ENCODE data around the gene GHSR.

GHSR gene

DNA sequence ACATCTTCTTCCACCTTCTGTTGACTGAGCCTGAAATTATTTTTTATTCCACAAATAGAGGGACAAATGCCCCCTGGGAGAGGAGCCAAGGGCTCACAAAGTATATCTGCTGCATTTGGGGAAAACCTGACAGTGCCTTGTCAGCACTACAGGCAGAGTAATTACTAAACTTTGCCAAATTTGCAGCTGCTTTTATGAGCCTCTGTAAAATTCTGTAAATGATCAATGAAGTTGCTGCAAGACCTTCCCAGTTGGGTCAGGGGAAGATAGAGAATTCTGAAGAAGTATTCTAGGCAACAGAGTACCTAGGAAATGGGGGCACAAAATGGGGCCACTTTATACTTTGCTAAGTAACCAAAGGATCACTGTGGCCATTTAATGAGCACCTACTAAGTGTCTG lies 10.5 kb downstream of the GHSR start:
- no peak for DNase-seq

DNA sequence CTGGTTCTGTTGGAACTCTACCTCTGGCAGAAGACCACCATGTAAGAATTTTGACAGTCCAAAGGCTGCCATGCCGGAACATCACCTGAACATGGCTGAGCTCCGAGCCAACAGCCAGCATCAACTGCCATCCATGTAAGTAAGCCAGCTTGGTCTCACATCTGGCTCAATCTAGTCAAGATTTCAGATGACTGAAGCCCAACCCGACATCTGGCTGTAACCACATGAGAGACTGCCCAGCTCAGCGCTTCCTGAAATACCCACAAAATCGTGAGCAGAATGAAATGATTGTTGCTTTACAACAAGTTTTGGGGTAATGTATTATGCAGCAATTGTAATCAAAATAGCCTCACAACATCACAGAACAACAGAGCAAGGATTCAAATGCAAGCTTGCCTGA lies 32.9 kb downstream of the GHSR start:
- DNase-seq, result no peak

DNA sequence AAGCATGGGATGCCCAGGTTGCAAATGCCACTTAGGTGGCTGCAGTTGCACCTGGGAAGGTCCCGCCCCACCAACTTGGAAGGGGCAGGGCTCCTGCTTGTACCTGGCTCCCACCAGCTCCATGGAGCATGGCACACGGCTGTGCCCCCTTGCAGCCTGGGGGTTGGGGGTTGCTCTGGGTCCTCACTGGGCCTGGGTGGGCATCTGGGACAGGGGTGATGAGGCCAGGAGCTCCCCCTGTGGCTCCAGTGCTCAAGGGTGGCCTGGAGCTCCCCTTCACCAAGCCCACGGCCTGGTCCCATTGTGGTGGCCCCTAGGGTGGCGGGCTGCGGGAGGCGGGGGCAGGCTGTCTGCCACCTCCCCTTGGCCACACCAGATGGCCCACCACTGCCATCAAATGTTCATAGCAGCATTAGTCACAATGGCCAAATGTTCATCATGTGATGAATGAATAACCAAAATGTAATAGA lies 36.7 kb downstream of the GHSR start:
- DNase-seq, result no peak

DNA sequence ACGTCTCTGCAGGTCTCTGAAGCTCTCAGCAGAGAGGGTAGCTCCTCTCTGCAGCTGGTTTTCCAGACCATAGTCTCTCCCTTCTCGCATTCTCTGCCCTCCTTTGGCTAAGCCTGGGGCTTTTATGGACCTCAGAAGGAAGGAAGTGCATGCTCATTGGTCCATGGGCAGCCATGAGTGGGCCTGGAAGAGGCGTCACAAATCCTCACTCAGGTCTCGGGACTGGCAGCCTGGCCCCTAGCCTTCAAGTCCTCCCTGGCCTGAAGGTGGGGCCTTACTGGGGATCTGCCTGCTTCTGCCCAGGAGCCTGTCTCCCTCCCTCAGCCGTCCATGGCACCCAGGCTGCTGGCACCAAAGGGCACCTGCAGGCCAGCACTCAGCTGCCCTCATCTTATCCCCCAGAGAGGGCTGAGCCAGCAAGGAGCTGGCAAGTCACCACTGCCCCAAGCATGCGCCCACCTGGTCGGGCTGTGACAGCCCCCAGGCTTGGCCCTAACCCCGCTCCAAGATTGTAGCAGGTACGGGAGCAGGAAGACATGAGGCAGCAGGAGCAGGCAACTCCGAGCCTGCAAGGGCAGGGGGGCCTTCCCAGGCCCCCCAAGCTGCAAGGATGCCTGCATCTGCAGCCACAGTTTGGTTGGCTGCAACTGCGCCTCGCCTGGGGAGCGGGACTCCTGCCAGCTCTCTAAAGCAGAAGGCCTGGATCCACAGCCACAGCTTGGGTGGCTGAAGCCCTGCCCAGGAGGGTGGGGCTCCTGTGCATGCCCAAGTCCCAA lies 37.4 kb downstream of the GHSR start:
- no peak for DNase-seq

DNA sequence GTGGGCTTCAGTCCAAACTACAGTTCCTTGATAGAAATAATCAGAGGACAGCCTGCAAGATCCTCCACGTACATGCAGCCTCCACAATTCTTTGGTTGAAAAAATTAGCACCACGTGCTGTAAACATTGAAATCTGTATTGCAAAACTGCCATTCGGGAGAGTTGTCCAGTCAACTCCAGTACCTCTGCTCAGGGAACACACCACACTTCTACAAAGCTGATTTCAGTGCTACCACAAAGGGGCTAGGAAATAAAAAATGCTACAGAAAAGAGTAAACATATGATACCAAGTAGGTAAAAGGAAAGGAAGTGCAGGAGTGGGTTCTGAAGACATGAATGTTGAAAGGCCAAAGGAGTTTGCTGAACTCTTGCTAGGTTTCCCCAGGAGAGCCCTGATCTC lies 40.4 kb downstream of the GHSR start:
- DNase-seq, result no peak

DNA sequence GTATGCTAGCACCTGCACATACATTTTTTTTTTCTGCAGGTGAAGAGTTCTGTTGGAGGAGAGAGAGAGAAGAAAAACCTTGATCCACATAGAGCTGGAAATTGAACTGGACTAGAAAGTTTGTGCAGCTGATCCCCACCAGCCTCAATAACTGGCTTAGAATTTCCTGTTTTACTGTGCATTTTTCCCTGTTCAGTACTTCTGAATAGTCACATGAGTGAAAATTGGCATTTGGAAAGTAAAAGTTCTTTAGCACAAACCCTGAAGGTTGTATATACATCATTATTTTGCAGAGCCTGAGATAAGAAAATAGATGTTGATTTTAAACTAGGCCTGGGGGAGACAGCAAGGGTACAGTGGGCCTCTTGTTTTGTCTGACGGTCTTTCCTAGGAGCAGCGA lies 42.3 kb downstream of the GHSR start:
- DNase-seq, result no peak

DNA sequence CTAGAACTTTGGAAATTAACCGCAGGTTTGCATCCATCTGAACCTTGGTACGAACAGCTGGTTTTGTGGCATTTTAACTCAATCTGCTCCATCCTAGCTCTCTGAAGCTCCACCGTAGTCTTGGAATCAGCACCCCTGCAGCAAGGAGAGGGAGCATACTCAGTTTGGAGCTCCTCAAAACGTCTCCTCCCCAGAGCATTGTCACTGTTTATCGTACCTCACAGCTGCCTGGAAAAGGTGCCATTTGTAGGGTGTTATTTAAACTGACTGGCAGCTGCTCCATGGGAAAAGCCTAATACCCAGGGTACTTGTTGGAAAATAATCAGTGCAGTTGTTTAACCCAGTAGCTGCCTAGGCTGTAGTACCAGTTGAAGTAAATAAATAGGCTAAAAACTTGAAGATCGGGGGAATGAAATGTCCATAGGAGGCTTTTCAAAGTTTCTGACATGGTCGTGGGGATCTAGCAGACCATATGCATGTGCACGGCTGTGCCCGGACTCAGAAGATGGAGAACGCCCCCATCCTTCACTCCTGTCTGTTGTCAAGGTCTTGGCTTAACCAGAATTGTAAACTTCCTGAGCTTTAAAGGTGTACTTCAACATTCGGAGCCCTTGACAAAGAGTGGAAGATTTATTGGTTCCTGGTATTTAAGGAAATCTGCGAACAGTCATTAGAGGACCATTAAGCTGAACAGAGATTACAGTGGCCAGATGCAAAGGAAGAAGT lies 43.9 kb downstream of the GHSR start:
- peak in 1 of 2 experiments; percentile 22 for DNase-seq

DNA sequence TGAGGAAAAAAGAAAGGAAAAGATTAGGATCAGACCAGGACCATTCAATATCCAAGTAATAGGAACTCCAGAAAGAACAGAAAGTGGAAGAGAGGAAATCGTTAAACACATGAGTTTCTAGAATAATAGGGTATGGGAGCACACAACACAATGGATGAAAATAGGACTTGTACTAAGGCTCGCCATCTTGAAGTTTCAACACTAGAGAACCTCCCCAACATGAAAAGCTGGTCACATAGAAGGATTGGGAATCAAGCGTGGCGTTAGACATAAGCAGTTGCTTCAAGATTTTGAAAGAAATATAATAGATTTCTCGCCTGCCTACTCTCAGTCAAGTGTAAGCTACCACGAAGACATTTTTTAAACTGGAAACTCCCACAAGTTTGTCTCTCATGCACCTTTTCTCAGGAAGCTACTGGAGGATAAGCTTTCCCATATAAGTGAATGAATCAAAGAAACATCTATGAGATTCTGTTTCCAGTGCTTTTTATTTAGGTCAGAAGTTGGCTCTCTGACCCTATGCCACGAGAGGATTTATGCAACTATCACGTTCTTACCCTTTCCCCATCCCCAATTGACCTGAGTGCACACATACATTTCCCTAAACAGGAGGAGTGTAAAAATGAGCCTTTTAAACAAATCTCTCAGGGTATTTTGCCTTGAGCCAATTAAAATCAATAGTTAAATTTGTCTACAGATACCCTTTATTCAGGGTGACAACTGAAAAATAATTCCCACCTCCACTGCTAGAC lies 45.2 kb downstream of the GHSR start:
- DNase-seq, result no peak

DNA sequence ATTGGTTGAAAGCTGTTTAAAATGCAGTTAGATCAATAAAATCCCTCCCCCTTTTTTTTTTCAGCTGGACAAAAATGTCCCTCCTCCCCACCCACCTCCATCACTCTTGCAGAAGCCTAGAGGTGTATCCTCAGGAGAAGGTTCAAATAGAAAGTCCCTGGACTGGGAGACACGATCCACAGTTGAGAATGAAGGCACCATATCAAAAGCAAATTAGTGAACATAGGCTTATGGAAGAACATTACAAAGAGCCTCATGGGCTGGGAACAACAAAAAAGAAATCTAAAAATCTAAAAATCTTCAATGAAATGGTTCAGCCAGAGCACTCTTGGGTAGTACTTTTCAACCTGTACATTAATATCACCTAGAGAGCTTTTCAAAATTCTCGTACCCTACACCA lies 46.2 kb downstream of the GHSR start:
- DNase-seq, result no peak

DNA sequence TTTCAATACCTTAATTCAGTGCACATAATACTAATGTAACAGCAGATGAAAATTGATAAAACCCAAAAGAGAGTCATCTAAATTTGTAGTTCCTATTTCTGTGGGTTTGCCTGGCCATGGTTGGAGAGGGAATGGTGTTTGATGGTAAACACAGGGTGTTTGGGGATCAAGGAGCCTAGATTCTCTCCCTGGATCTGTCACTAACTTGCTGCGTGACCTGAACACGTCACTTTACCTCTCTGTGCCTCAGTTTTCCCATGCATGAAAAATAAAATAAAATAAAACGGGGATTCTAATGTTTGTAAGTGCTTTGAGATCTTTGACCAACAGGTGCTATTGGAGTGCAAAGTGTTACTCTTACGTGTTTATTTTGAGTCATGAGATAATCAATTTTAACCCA lies 49.8 kb downstream of the GHSR start:
- DNase-seq, result no peak

DNA sequence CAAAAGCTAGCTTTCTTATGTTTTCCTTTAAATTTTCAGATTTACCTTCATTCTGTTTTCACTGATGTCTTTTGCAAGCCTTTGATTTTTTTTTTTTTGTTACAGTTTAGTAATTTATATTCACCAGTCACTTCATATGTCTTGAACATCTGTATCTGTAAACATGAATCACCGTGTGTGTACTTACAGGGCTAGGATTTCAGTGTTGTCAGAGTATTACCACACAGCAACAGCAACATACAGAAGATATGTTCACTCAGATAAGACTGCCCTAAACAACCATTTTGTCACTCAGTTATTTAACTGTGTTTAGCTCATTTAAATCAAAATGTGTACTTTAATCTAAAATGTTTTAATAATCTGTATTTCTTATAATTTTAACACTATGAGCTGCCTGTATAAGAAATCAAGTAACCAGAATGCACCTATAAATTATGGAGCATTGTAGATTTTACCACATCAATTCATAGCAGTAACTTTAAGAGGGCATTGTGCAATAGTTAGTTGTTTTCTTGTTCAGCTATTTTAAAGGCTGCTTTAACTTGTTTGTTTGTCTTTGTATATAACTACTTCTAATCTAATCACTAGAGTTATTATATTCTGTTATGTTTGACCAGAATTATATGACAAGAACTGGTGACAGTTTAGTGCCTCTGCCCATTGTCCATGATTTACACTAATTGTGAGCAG lies 50.4 kb downstream of the GHSR start:
- DNase-seq, result no peak

DNA sequence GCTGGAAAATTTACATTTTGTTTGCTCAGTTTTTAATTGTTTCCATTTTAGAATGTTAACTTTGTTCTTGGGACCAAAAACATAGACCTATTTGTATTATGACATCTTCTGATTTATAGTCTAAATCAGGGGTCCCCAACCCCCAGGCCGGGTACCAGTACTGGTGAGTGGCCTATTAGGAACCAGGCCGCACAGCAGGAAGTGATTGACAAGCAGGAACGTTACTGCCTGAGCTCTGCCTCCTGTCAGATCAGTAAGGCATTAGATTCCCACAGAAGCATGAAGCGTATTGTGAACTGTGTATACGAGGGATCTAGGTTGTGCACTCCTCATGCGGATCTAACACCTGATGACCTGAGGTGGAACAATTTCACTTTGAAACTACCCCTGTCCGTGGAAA lies 51.9 kb downstream of the GHSR start:
- DNase-seq, result no peak

DNA sequence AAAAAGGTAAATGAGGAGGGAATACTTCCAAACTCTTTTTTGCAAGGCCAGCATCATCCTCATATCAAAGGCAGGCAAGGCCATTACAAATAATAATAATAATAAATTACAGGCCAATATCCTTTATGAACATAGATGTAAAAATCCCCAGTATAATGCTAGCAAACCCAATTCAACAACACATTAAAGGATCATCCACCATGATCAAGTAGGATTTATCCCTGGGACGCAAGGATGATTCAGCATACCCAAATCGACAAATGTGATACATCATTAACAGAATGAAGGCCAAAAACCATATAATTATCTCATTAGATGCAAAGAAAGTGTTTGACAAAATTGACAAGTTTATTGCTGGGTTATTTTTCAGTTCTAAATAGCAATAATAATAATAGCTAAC lies 53.6 kb downstream of the GHSR start:
- no peak for DNase-seq
